Measurements from ENCODE around the gene TMEM240.

- TF ChIP-seq, protein P1, sequence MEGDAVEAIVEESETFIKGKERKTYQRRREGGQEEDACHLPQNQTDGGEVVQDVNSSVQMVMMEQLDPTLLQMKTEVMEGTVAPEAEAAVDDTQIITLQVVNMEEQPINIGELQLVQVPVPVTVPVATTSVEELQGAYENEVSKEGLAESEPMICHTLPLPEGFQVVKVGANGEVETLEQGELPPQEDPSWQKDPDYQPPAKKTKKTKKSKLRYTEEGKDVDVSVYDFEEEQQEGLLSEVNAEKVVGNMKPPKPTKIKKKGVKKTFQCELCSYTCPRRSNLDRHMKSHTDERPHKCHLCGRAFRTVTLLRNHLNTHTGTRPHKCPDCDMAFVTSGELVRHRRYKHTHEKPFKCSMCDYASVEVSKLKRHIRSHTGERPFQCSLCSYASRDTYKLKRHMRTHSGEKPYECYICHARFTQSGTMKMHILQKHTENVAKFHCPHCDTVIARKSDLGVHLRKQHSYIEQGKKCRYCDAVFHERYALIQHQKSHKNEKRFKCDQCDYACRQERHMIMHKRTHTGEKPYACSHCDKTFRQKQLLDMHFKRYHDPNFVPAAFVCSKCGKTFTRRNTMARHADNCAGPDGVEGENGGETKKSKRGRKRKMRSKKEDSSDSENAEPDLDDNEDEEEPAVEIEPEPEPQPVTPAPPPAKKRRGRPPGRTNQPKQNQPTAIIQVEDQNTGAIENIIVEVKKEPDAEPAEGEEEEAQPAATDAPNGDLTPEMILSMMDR (IDR thresholded peaks at IDR 0.05; ENCODE audit: low read depth, low read length, poor library complexity, severe bottlenecking), result no peak
- no peak for TF ChIP-seq EZH2phosphoT487 (IDR thresholded peaks at IDR 0.05; ENCODE audit: borderline replicate concordance, low read length)
Measured at GRCh38 chr1:1539310-1540089, 924 bp downstream of the TMEM240 start.

Data from DOHH2 (cell line).